Measurements from ENCODE around the gene LCP2. TPM values are rescaled to one million over a fixed set of nuclear protein-coding genes. Genes with fewer than 3 reads are reported as not detected.

The LCP2 gene
- total RNA-seq, 1 experiment from 2014 or later: not detected

GRCh38 chr5:170296036-170296934 lies 1.3 kb downstream of the LCP2 start:
- POLR2A ChIA-PET (ENCODE audit: unreplicated experiment): no interaction called here
- CTCF ChIA-PET: no interaction called here
- BruUV-seq (replicated peaks): no TSS peak
- Histone ChIP-seq H3K4me2 (ENCODE audit: low read length) (no peak overlapping the region), H4K20me1 (ENCODE audit: low read length) (no peaks in the 10 kb centered on the region), H3K79me2 (ENCODE audit: low read length) (no peaks in the 10 kb centered on the region), H3K36me3 (ENCODE audit: low read depth, low read length) (no peaks in the 10 kb centered on the region), H2AFZ (ENCODE audit: low read length) (no peak overlapping the region), H3K4me1 (ENCODE audit: insufficient read depth, low read length) (no peaks in the 10 kb centered on the region), H3F3A (ENCODE audit: low read length, unreplicated experiment) (no peaks in the 10 kb centered on the region), H3K9me2 (replicated peaks; ENCODE audit: low read length) (no peaks in the 10 kb centered on the region), H3K9me3 (ENCODE audit: low read length) (no peaks in the 10 kb centered on the region), H3K27me3 (ENCODE audit: low read length) (peaks cover 77% of the 10 kb centered on the region), H3K9ac (ENCODE audit: low read length) (no peak overlapping the region), H3K4me3 (ENCODE audit: low read length) (no peak overlapping the region), H3K27ac (ENCODE audit: low read length) (no peak overlapping the region)
- DNase-seq (no peak), ATAC-seq (no peak)
- TF ChIP-seq EZH2 (IDR thresholded peaks at IDR 0.05; ENCODE audit: low read length, unreplicated experiment) (no peak), EZH2phosphoT487 (IDR thresholded peaks at IDR 0.05; ENCODE audit: borderline replicate concordance, low read length) (no peak), CTCF (conservative IDR thresholded peaks at IDR 0.05; ENCODE audit: low read depth, low read length) (no peak)
- intact Hi-C loops (cut with micrococcal nuclease): no loop called here

GRCh38 chr5:170294556-170294955 lies 3.0 kb downstream of the LCP2 start:
- TF ChIP-seq CTCF (conservative IDR thresholded peaks at IDR 0.05; ENCODE audit: low read depth, low read length): no peak
- no peak for TF ChIP-seq EZH2 (IDR thresholded peaks at IDR 0.05; ENCODE audit: low read length, unreplicated experiment)
- no peak for TF ChIP-seq EZH2phosphoT487 (IDR thresholded peaks at IDR 0.05; ENCODE audit: borderline replicate concordance, low read length)
- Histone ChIP-seq H4K20me1 (ENCODE audit: low read length) (no peaks in the 10 kb centered on the region), H3K9ac (ENCODE audit: low read length) (no peak overlapping the region), H3K79me2 (ENCODE audit: low read length) (no peaks in the 10 kb centered on the region), H3F3A (ENCODE audit: low read length, unreplicated experiment) (no peaks in the 10 kb centered on the region), H2AFZ (ENCODE audit: low read length) (no peak overlapping the region), H3K9me2 (replicated peaks; ENCODE audit: low read length) (no peaks in the 10 kb centered on the region), H3K4me3 (ENCODE audit: low read length) (no peak overlapping the region), H3K9me3 (ENCODE audit: low read length) (no peaks in the 10 kb centered on the region), H3K27me3 (ENCODE audit: low read length) (peaks cover 83% of the 10 kb centered on the region), H3K4me1 (ENCODE audit: insufficient read depth, low read length) (no peaks in the 10 kb centered on the region), H3K36me3 (ENCODE audit: low read depth, low read length) (no peaks in the 10 kb centered on the region), H3K27ac (ENCODE audit: low read length) (no peak overlapping the region), H3K4me2 (ENCODE audit: low read length) (no peak overlapping the region)
- BruUV-seq (replicated peaks): no TSS peak
- ChIA-PET CTCF (no interaction called here), POLR2A (ENCODE audit: unreplicated experiment) (no interaction called here)
- intact Hi-C loops (cut with micrococcal nuclease): no loop called here
- ATAC-seq: no peak
- DNase-seq: no peak

- H3K9me3 ChIP-seq (ENCODE audit: low read length): no peaks in the 10 kb centered on the region
- ATAC-seq (no peak), DNase-seq (no peak)
- intact Hi-C loops (cut with micrococcal nuclease): no loop called here
- TF ChIP-seq EZH2 (IDR thresholded peaks at IDR 0.05; ENCODE audit: low read length, unreplicated experiment): no peak
- no peak for TF ChIP-seq EZH2phosphoT487 (IDR thresholded peaks at IDR 0.05; ENCODE audit: borderline replicate concordance, low read length)
- TF ChIP-seq CTCF (conservative IDR thresholded peaks at IDR 0.05; ENCODE audit: low read depth, low read length): no peak
- H4K20me1 ChIP-seq (ENCODE audit: low read length): no peaks in the 10 kb centered on the region
- BruUV-seq (replicated peaks): no TSS peak
- ChIA-PET POLR2A (ENCODE audit: unreplicated experiment) (no interaction called here), CTCF (no interaction called here)
- no peaks in the 10 kb centered on the region for H3K4me1 ChIP-seq (ENCODE audit: insufficient read depth, low read length)
- no peak overlapping the region for H3K4me2 ChIP-seq (ENCODE audit: low read length)
- H3K4me3 ChIP-seq (ENCODE audit: low read length): no peak overlapping the region
- no peaks in the 10 kb centered on the region for H3F3A ChIP-seq (ENCODE audit: low read length, unreplicated experiment)
- peaks cover 82% of the 10 kb centered on the region for H3K27me3 ChIP-seq (ENCODE audit: low read length)
- H3K36me3 ChIP-seq (ENCODE audit: low read depth, low read length): no peaks in the 10 kb centered on the region
- H3K9me2 ChIP-seq (replicated peaks; ENCODE audit: low read length): no peaks in the 10 kb centered on the region
- H3K9ac ChIP-seq (ENCODE audit: low read length): no peak overlapping the region
- H3K27ac ChIP-seq (ENCODE audit: low read length): no peak overlapping the region
- no peak overlapping the region for H2AFZ ChIP-seq (ENCODE audit: low read length)
- H3K79me2 ChIP-seq (ENCODE audit: low read length): no peaks in the 10 kb centered on the region
These were observed 3.5 kb downstream of the LCP2 start for GRCh38 chr5:170294057-170294456.
